IMR-90 (cell line): ENCODE results near the gene PSD2. TPM values are rescaled to one million over a fixed set of nuclear protein-coding genes. Genes with fewer than 3 reads are reported as not detected.
A peak's percentile ranks its signal among the peaks of the same experiment; 100 is the strongest.

ENCODE experiments used
- ATAC-seq: fragments of 200-7000 bp; cut with Tn5 transposase; 2 replicates; pipeline ENCODE4 v1.9.1; 2020; ENCODE audit warnings: low read depth, mild to moderate bottlenecking, moderate library complexity
- BruUV-seq: library from RNA; stranded (reverse); fragments of 400-500 nt; replicated peaks from 2 replicates; lab custom pipeline; 2021; lab: Mats Ljungman, UMichigan
- CTCF ChIA-PET: fragments of 300-600 bp; formaldehyde crosslinking; extraction: SDS; loops from one replicate; lab custom pipeline; 2021; ENCODE audit warnings: antibody characterized with exemption; lab: Yijun Ruan, JAX
- POLR2A ChIA-PET: fragments of 300-600 bp; sonication (Branson Sonifier 250); formaldehyde crosslinking; loops from one replicate; lab custom pipeline; 2022; ENCODE audit warnings: antibody characterized with exemption; ENCODE audit not compliant: unreplicated experiment; lab: Charles Lee
- DNase-seq: peaks from one replicate; pipeline ENCODE4 v3.0.0; 2013
- H2AFZ ChIP-seq: replicated peaks from 2 replicates; pipeline ENCODE3; 2013; ENCODE audit warnings: low read length, mild to moderate bottlenecking; ENCODE audit not compliant: poor library complexity
- H2AK5ac ChIP-seq: 2 replicates; pipeline ENCODE4 v1.6.1; 2013; ENCODE audit warnings: low read depth, low read length, inconsistent platforms
- H2AK9ac ChIP-seq: replicated peaks from 2 replicates; pipeline ENCODE3; 2013; ENCODE audit warnings: mild to moderate bottlenecking, low read depth, low read length, moderate library complexity; ENCODE audit not compliant: poor library complexity
- H2BK120ac ChIP-seq: 2 replicates; pipeline ENCODE4 v1.6.1; 2013; ENCODE audit warnings: low read depth, low read length, inconsistent platforms
- H2BK15ac ChIP-seq: 3 replicates; pipeline ENCODE4 v1.6.1; 2013; ENCODE audit warnings: low read depth, low read length, inconsistent platforms
- H2BK20ac ChIP-seq: 2 replicates; pipeline ENCODE4 v1.6.1; 2013; ENCODE audit warnings: low read depth, mild to moderate bottlenecking, inconsistent platforms, low read length, moderate library complexity
- H2BK5ac ChIP-seq: 2 replicates; pipeline ENCODE4 v1.6.1; 2013; ENCODE audit warnings: mild to moderate bottlenecking, low read depth, low read length, inconsistent platforms; ENCODE audit not compliant: poor library complexity, severe bottlenecking
- H3K14ac ChIP-seq: replicated peaks from 2 replicates; pipeline ENCODE4 v1.6.1; 2013; ENCODE audit warnings: low read depth, low read length, inconsistent platforms
- H3K18ac ChIP-seq: 2 replicates; pipeline ENCODE4 v1.6.1; 2013; ENCODE audit warnings: low read depth, low read length, control low read depth
- H3K23ac ChIP-seq: 2 replicates; pipeline ENCODE4 v1.6.1; 2013; ENCODE audit warnings: low read depth, low read length, inconsistent platforms
- H3K27ac ChIP-seq: 2 replicates; pipeline ENCODE4 v1.5.1; 2013; ENCODE audit warnings: mild to moderate bottlenecking, control low read depth, low read length; ENCODE audit not compliant: insufficient read depth
- H3K27me3 ChIP-seq: 2 replicates; pipeline ENCODE4 v1.6.1; 2013; ENCODE audit warnings: low read length; ENCODE audit not compliant: control insufficient read depth, insufficient read depth
- H3K36me3 ChIP-seq: 2 replicates; pipeline ENCODE4 v1.6.1; 2013; ENCODE audit warnings: low read length, mixed read lengths; ENCODE audit not compliant: control insufficient read depth, insufficient read depth
- H3K4ac ChIP-seq: 2 replicates; pipeline ENCODE4 v1.6.1; 2013; ENCODE audit warnings: low read depth, low read length, inconsistent platforms
- H3K4me1 ChIP-seq: 2 replicates; pipeline ENCODE4 v1.6.1; 2013; ENCODE audit warnings: low read length, mixed read lengths; ENCODE audit not compliant: control insufficient read depth, insufficient read depth
- H3K4me2 ChIP-seq: 2 replicates; pipeline ENCODE4 v1.6.1; 2013; ENCODE audit warnings: low read depth, mild to moderate bottlenecking, control low read depth, low read length, moderate library complexity
- H3K4me3 ChIP-seq: 2 replicates; pipeline ENCODE4 v1.5.1; 2013; ENCODE audit warnings: low read depth, mild to moderate bottlenecking, control low read depth, low read length, moderate library complexity; ENCODE audit not compliant: insufficient read depth
- H3K56ac ChIP-seq: 2 replicates; pipeline ENCODE4 v1.6.1; 2013; ENCODE audit warnings: low read length, inconsistent platforms; ENCODE audit not compliant: insufficient read depth; ENCODE audit errors: extremely low read depth
- H3K79me1 ChIP-seq, 2 experiments: 2 replicates each; pipeline ENCODE4 v1.6.1; 2013; ENCODE audit warnings: low read length in 2 of 2, inconsistent platforms in 1 of 2, low read depth in 1 of 2
- H3K9ac ChIP-seq: 2 replicates; pipeline ENCODE4 v1.6.1; 2013; ENCODE audit warnings: low read depth, low read length, control low read depth
- H3K9me1 ChIP-seq: 2 replicates; pipeline ENCODE4 v1.6.1; 2013; ENCODE audit warnings: low read length, inconsistent platforms; ENCODE audit not compliant: insufficient read depth
- H3K9me3 ChIP-seq: 2 replicates; pipeline ENCODE4 v1.6.1; 2013; ENCODE audit warnings: low read length; ENCODE audit not compliant: control insufficient read depth, insufficient read depth
- H4K20me1 ChIP-seq: 2 replicates; pipeline ENCODE4 v1.6.1; 2013; ENCODE audit warnings: low read length, inconsistent platforms; ENCODE audit not compliant: insufficient read depth
- H4K5ac ChIP-seq: 2 replicates; pipeline ENCODE4 v1.6.1; 2013; ENCODE audit warnings: mild to moderate bottlenecking, low read depth, low read length, control low read depth
- H4K8ac ChIP-seq, 2 experiments: 2 replicates each; pipeline ENCODE4 v1.6.1; 2013; ENCODE audit warnings: low read depth in 2 of 2, low read length in 2 of 2, control low read depth in 1 of 2, inconsistent platforms in 1 of 2
- H4K91ac ChIP-seq: 2 replicates; pipeline ENCODE4 v1.6.1; 2013; ENCODE audit warnings: low read depth, low read length, inconsistent platforms; ENCODE audit not compliant: insufficient read depth
- MAZ ChIP-seq: IDR thresholded peaks from 2 replicates; pipeline ENCODE4 v1.6.1; 2012; ENCODE audit warnings: low read depth, mild to moderate bottlenecking, low read length, improper control_type of control experiment, moderate library complexity, borderline replicate concordance
- NFE2L2 ChIP-seq: fragments of 150-350 bp; IDR thresholded peaks from 2 replicates; pipeline ENCODE4 v1.6.1; 2016; ENCODE audit warnings: low read depth, mild to moderate bottlenecking, low read length
- WGBS, 2 experiments: methylation state at CpG; one replicate each; pipeline versions ENCODE4 v1.1.5 to v1.1.7; 2013; ENCODE audit warnings: missing lambda C conversion rate in 2 of 2; ENCODE audit not compliant: insufficient read length in 1 of 2; ENCODE audit errors: extremely low coverage in 2 of 2; 5-methylcytosine and 5-hydroxymethylcytosine counted together
- dilution Hi-C: fragments of 300-500 bp; cut with HindIII; formaldehyde crosslinking; loops from one replicate; pipeline ENCODE4 v1.14.3; 2018; ENCODE audit warnings: low sequenced_read_pairs; ENCODE audit not compliant: unreplicated experiment
- in situ Hi-C: fragments of 300-500 bp; cut with MboI; formaldehyde crosslinking; loops from 3 replicates; pipeline ENCODE4 v1.14.3; 2019; ENCODE audit warnings: low sequenced_read_pairs, inconsistent platforms, mixed read lengths
- intact Hi-C: fragments of 100-400 bp; cut with micrococcal nuclease; formaldehyde crosslinking; loops from 2 replicates; pipeline ENCODE4 v1.10.0; 2022
- polyA plus RNA-seq, 3 experiments: library from polyadenylated mRNA; depleted of rRNA; stranded (reverse); fragments of >200 nt; gene quantifications; 2 replicates each; pipeline ENCODE4 v1.2.3, GENCODE V29; 2012; ENCODE audit warnings: low replicate concordance in 1 of 3
- total RNA-seq: library from RNA; depleted of rRNA; stranded (reverse); fragments of >200 nt; gene quantifications from 2 replicates; pipeline ENCODE4 v1.2.3, GENCODE V29; 2012

Gene PSD2
- total and polyA plus RNA-seq, 2 of the 4 experiments (the other 2 are of a cell fraction): 0.05 TPM; not detected in 1

DNA sequence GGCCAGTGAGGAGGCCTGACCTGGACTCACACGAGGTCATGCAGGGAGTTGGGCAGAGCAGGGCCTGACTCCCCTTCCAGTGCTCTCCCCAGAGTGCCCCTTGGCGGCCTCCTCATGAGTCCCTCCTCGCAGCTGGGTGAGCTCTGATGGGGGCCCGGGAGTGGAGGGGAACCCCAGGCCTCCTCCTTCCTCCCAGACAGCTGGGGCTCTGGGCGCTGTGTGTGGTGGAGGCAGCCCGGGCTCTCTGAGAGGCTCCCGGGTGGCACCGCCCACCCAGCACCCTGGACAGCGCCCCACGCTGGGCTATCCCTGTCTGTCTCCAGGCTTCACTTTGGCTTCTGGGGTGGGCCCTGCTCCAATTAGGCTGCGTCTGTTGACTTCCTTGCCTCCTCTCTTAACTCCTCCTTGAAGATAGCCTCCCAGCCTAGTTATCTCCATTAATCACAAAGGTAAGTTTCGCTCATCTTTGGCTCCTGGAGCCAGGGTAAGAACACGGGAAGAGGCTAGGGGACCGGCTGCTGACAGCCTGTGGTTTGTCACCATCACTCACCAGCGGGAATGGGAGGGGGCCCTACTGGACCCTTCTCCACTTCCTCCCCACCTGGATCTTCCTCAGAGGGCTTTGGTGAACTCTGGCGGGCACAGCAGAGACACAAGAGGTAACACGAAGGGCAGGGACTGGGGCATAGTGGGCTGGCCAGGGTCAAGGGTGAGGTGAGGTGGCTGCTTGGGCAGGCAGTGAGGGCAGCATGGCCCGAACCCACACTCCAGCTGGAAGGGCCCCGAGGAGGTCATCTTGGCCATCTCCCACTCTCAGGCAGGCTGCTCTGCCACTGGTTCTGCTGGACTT is 13.1 kb downstream of the PSD2 start:
- no peaks in the 10 kb centered on the region for H3K4me1 ChIP-seq
- in situ Hi-C loops: no loop called here
- no peak overlapping the region for H4K8ac ChIP-seq
- ATAC-seq: peak; percentile 97
- H4K20me1 ChIP-seq: no peaks in the 10 kb centered on the region
- TF ChIP-seq MAZ (peak; percentile 36; the same call in 1 of the 2 replicates), NFE2L2 (no peak)
- H4K91ac ChIP-seq: no peak overlapping the region
- H3K14ac ChIP-seq: no peak overlapping the region
- H2AFZ ChIP-seq: no peak overlapping the region
- no peak overlapping the region for H2BK5ac ChIP-seq
- H4K5ac ChIP-seq: no peak overlapping the region
- ChIA-PET POLR2A (no interaction called here), CTCF (no interaction called here)
- H3K4ac ChIP-seq: no peak overlapping the region
- intact Hi-C loops: loop anchor here (5.0 kb wide), 1 partner anchor 34 kb away; no protein-coding TSS in a partner anchor
- H3K27me3 ChIP-seq: peaks cover 40% of the 10 kb centered on the region
- H3K9me3 ChIP-seq: no peaks in the 10 kb centered on the region
- no TSS peak for BruUV-seq
- no peak overlapping the region for H2BK20ac ChIP-seq
- H3K23ac ChIP-seq: no peak overlapping the region
- DNase-seq: peak; percentile 24
- no peaks in the 10 kb centered on the region for H3K36me3 ChIP-seq
- H2BK15ac ChIP-seq: no peak overlapping the region
- dilution Hi-C loops: no loop called here
- no peak overlapping the region for H2BK120ac ChIP-seq
- H3K9me1 ChIP-seq: peaks cover 2% of the 10 kb centered on the region; the same call in 1 of the 2 replicates
- no peak overlapping the region for H3K27ac ChIP-seq
- H2AK5ac ChIP-seq: no peak overlapping the region
- no peak overlapping the region for H3K56ac ChIP-seq
- no peak overlapping the region for H3K4me2 ChIP-seq
- no peak overlapping the region for H2AK9ac ChIP-seq
- WGBS, 2 experiments: 0% methylated on average over 1 of the region's 19 CpGs; no CpG with 5 or more reads in 1 of the 2 experiments
- H3K9ac ChIP-seq: no peak overlapping the region
- H3K18ac ChIP-seq: no peak overlapping the region
- no peak overlapping the region for H3K4me3 ChIP-seq
- H3K79me1 ChIP-seq: no peaks in the 10 kb centered on the region
